Activated CD4-positive, alpha-beta T cell treated with anti-CD3 and anti-CD28 coated beads for 1 hour (primary cell): Measurements from ENCODE around the gene HOXA7.

Source experiments
- DNase-seq: peaks from one replicate; pipeline ENCODE4 v3.0.0-alpha.2; 2020

Gene HOXA7

DNA sequence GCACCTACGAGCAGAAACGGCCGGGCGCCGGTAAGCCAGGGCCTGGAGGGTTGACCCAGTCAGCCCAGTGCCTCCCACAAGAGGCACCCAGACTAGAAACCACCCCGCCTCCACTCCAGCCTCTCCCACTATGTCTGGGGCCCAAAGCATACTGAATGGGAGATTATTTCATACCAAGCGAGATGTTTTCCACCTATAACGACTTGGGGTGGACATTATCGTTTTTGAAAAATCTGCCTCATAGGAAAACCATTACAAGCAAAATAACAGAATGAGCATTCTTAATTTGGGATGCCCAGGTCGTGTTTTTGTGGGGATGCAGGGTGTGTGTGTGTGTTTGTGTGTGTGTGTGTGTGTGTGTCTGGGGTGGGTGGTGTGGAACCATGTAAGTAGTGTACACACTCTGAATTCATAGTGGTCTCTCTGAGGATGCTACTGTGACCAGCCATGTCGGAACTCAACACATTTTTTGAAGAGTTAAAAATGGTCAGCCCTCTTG is 10.5 kb downstream of the HOXA7 start:
- no peak for DNase-seq

DNA sequence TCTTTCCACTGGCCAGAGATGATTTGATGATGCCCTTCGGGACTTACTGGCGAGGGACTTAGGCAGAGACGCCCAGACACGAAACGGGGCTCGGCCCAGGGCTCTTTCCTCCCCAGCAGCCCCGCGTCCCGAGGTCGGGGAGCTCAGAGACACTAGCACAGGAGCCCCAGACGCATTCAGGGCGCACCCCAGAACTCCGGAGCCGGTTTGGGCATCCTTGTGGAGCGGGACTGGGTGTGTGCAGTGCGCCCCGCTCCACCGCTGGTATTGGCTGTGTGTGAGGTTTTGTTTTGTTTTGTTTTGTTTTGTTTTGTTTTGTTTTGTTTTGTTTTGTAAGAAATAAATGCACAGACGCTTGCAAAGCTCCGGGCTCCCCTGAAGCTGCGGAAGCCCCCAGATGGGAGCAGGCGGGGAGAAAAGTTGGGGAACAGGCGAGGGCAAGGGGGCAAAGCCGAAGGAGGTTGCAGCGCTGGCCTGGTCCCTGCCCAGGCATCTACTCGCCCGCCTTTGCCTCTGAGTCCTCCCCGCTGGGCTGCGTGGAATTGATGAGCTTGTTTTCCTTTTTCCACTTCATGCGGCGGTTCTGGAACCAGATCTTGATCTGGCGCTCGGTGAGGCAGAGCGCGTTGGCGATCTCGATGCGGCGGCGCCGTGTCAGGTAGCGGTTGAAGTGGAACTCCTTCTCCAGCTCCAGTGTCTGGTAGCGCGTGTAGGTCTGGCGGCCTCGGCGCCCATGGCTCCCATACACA is 11.1 kb downstream of the HOXA7 start:
- no peak for DNase-seq

DNA sequence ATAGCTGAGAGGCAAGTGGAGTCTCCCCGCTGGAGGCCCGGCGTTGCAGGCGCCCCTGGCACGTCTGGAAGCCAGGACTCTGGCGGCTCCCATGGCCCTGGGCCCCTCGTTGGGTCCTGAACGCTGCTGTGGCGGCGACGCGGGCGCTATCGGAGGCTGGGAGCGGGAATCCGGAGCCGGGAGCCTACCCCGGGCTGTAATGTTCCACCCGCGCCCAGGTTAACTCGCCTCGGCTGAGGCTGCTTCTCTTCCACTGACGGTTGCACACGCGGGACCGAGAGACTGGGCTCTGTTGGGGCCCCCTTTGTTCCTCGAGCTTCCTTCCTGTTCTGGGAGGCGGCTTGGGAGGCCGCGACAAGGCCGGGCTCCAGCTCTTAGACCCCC is 11.7 kb downstream of the HOXA7 start:
- no peak for DNase-seq

DNA sequence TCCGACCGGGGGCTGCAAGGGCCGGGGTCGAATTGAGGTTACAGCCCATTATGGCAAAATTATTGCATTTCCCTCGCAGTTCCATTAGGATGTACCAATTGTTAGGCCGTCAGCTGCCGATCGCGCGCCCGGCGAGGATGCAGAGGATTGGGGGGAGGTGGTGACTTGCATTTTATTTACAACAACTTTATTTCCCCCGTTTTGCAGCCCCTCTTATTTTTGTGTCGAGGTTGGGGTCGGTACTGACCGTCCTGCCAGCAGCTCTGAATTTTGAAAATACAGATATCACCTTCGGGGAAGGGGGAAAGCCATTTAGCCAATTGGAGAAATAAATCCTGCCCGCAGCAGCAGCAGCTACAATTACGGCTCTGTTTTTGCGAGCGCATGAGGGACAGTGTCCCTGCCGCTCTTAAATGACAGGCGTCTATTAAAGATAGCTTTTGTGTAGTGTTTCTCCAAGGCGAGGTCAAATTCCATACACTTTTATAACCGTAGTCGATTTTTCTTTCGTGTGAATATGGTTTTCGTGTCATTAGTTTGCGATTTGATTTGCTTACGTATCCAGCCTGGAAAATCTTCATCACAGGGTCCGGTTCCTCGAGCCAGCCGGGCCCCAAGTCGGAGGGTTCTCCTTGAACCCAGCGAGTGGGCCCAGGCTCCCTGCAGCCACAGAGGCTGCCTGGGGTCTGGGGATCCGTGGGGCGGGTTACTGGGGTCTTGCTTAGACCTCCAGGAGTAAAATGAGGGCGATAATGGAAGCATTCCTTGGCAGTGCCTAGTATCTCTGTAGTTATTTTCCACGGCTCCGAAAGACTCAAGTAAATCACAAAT is 12.3 kb downstream of the HOXA7 start:
- no peak for DNase-seq

DNA sequence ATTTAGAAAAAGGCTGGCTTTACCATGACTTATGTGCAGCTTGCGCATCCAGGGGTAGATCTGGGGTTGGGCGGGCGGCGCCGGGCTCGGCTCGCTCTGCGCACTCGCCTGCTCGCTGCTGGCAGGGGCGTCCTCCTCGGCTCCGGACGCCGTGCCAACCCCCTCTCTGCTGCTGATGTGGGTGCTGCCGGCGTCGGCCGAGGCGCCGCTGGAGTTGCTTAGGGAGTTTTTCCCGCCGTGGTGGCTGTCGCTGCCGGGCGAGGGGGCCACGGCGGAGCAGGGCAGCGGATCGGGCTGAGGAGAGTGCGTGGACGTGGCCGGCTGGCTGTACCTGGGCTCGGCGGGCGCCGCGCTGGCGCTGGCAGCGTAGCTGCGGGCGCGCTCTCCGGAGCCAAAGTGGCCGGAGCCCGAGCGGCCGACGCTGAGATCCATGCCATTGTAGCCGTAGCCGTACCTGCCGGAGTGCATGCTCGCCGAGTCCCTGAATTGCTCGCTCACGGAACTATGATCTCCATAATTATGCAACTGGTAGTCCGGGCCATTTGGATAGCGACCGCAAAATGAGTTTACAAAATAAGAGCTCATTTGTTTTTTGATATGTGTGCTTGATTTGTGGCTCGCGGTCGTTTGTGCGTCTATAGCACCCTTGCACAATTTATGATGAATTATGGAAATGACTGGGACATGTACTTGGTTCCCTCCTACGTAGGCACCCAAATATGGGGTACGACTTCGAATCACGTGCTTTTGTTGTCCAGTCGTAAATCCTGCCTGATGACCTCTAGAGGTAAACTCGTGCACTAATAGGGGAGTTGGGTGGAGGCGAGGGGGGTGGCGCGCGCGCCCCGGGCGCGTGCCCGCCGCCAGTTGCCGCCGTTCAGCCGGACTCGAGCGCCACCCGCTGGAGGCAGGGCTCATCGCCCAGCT is 13.2 kb downstream of the HOXA7 start, which contains the start of gene HOXA5:
HOXA5 (minus strand) TSS at position 659 of the 927 bp plus-strand sequence; CDS start at position 585, 74 bp downstream.
- no peak for DNase-seq

DNA sequence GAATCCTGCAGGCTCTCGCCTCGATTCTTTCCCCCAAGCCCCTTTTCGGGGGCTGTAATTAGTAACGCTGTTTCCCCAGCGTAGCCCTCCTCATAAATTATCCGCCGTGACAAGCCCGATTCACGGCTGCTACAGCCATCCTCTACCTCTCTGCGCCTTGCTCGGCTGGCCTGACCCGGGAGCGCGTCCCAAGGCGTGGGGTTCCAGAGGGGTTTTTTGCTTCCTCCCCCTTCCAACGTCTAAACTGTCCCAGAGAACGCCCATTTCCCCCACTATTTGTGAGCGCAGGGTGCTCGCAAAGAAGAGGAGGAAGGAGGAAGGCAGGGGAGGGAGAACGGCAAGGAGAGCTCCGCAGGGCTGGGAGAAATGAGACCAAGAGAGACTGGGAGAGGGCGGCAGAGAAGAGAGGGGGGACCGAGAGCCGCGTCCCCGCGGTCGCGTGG is 13.9 kb downstream of the HOXA7 start:
- no peak for DNase-seq

DNA sequence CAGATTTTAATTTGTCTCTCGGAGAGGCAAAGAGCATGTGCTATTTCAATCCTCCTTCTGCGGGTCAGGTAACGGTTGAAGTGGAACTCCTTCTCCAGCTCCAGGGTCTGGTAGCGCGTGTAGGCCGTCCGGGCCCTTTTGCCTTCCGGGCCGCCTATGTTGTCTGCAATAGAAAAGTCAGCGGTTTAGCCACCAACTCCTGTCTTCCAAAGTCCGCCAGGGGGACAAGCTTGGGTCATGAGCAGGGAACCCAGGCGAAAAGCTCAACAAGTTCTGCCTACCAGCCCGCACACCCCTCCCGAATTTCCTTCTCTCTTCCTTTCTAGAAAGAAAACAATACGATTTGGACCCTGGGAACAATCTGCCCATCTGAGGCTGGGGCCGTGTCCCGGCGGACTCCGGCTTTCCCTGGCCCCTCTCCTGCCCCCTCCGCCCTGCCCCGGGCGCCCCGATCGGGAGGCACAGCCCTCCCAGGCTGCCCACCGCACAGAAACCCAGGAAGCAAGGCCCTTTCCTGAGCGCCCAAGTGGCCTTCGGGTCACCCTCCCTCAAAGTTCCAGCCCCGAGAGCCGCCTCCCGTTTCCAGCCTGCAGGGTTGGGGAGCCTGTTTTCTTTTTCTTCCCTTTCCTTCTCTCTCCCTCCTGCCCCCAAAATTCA is 14.4 kb downstream of the HOXA7 start:
- DNase-seq: no peak

DNA sequence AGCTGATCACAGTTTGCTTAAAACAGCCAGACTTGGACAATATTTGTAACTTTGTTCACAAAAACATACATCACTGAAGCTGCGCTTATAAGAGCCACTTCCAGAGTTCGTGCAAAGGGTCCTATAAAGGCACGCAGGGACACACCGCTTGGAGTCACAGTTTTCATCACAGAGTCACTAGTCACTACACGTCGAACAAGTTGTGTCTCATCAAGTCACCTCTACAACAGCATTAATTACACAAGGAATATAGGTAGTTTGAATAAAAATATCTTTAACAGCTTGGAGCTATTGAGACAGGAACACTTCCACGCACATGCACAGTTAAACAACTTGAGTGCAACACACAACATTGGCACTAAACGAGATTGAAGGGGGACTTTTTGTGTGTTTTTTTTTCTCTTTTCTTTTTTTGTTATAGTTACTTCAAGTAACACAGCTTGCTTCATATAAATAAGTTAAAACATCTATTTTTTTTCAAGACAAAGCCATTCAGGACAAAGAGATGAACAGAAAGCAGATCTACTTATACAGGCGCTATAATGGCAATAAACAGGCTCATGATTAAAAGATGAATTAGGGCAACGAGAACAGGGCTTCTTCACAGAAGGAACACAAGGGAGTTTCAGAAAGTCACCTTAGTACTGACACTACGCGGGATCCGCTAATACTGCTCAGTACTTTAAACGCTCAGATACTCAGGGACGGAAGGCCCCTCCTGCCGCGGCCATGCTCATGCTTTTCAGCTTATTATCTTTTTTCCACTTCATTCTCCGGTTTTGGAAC is 15.1 kb downstream of the HOXA7 start:
- DNase-seq: no peak

DNA sequence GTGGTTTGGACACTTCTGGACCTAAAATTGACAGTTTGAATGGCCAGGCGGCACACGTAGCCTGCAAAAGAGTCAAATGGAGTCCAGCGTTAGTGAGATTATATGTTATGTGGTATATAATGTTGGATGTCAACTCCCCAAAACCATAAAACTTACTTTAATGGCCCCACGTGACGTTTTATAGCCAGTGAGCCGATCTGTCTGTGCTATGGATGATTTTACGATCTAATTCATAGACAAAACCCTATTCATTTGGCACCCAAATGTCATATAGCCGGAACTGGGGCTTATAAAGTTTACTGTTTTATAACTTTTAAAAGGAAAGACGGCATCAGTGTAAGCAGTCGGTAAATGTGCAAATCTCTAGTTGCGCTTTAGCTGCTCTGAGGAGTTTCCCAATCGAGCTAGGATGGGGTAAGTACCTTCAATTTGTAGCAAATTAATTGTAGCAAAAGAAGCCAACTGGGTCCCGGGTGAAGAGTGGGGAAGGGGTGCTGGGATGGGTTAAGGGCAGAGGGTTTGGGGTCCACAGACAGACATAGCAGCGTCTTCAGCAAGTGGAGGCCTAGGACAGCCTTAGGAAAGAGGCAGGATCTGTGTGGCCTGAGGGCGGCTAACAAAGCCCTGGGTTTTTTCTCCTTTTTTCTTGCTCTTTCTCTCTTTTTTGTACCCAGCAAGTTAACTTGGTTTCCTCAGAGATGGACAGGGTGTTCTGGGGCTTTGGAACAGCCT is 16.2 kb downstream of the HOXA7 start:
- no peak for DNase-seq

DNA sequence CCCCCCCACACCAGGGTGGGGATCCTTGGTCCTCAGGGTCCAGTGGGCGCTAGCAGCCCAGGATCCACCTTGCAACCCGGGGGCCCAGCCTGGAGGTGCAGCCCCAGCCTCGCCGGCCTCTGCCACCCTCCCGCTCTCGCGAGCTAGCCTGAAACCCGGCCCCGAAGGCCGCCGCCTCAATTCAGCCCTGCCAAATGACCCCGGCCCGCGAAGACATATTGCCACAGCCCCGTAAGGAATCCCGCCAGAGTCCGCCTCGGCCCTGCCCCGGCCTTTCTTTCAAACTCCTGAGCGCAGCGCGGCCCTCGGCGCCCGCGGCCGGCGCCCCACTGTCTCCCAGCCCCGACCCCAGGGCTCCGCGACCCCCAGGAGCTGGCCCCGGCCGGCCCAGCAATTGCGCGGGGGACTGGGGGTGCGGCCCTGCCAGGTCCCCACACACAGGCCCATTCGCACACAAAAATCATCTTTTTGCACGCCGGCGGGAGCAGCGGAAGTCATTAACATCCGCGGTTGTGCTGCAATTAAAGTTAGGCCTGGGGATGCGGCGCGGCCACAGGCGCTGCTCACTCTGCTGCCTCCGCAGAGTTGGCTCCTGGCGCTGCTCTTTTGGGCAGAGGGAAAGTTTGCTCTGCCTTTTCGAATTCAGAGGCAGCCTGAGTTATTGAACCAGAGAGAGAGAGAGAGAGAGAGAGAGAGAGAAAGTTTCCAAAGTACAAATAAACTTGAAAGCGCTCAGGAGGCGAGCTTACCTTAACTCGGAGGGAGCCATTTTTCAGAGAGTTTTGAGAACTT is 16.9 kb downstream of the HOXA7 start:
- no peak for DNase-seq

DNA sequence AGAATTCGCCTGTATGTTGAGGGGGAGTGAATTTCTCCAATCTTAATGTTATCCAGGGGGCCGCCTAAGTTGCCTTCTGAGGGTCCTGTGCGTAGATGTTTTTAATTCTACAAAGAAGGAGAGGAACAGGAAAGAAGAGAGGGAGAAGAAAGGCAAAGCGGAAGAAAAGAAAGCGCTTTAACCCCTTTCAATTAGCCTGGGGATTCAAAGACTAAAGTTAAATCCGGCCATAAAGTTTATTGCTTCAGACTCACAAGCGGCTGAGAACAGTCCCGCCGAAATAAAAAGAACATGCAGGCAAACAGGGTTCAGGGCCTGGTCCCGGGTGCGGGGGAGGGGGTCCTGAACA is 17.5 kb downstream of the HOXA7 start:
- no peak for DNase-seq

DNA sequence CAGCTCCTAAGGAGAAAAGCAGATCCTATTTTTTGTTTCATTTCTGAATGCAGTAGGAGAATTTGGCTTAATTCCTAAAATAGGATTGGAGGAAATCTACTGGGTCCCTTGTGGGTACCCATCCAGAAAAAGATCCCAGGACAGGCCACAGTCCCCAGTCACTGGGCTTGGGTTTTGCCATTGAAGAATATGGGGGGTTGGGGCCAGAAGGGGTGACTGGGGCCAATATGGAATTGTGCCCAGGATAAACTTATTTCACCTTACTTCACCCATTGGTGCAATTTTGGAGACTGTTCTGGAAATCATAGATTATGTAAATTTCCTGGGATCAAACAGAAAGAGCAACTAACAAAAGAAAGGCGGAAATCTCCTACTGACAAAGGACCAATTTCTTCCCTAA is 18.0 kb downstream of the HOXA7 start:
- DNase-seq: no peak

DNA sequence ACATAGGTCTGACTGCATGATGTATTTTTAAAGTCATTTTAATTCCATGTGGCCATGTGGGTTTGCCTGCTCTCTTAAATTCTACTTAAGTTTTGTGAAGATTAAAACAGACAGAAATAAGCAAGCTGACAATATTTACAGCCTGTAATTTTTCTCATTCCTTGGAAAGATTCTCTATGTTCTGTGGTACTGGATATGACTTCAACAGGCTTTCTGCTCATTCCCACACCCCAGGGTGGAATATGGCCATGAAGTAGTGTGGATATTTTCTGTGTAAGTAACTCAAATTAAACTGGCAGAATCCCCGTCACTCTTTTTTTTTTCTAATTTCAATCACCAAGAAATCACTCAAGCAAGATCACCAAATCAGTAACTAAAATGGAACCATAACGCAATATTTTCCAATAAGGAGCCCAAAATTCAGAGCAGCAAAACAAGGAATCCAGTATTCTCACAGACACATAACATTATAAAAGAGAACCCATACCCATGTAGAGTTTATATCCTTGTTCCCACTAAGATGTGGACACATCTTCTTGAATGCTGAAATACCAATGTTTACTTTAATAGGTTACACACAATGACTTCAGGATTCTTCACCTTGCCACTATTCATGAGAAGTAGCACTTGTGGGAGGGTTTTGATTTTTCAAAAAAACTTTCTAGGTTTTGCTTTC is 18.7 kb downstream of the HOXA7 start:
- no peak for DNase-seq

DNA sequence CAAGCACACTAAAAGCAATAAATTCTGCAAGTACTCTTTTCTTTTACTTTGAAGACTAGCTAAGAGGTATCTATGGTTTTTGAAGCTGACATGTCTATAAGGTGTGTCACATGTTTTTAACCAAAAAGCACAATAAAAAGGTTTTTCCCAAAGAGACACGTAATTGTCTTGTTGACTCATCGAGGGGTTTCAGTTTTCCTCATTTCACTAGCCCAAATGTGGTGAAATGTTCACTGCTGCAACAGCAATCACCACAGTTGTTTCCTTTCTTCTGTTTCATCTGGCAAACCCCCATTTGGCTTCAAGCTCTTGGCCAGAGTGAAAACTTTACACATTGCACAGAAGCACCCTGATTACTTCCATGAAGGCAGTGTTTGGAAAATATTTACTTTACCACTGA is 22.1 kb downstream of the HOXA7 start:
- no peak for DNase-seq

DNA sequence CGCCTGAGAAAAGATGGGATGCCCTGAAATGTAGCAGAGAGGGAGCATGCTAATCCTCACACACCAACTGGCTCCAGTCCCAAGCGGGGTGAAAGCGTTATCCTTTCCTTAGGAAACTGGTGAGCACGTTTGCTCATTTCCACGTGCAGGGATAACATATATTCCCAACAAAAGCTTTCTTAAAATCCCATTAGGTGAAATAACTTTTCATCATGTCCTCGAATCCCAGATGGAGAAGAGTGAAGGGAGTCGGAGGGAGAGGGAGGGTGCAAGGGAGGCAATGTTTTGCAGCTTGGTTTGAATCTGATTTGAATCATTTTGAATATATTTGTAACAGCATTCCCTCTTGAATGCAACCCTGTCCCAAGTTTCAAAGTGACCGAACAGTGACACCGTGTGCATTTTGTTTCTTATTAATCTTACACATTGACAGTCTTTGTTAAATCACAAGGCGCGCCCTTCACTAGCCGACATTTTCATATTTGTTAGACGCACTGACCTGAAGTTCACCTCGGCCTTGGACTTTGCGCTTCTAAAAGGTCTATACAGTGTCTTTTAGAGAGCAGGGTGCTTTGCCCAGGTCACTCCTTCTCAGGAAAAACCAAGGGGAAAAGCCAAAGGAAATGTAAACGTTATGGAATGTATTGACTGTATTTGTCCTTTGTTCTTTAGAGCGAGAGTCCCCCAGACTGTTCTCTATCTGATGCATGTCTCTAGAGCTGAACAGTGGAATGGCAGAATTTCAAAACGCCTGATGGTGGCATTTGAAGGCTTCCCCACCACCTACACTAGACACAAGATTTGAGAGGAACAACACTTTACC is 22.9 kb downstream of the HOXA7 start:
- no peak for DNase-seq

DNA sequence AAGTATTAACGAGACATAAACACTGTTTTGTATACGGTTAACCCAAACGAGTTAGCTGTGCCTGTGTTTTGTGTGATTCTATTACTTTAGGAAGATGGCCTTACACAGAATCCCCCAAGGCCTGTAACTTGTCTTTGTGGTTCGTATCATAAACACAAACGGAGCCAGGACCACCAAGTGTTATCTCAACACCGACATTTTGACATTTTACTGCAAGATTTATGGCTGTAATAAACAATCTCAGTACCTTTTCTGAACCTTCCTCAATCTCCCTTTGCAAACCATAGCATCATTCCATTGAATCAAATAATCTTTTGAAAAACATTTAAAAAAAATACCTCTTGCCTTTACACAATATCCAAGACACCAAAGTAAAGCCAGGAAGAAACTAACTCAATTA is 23.5 kb downstream of the HOXA7 start:
- no peak for DNase-seq

DNA sequence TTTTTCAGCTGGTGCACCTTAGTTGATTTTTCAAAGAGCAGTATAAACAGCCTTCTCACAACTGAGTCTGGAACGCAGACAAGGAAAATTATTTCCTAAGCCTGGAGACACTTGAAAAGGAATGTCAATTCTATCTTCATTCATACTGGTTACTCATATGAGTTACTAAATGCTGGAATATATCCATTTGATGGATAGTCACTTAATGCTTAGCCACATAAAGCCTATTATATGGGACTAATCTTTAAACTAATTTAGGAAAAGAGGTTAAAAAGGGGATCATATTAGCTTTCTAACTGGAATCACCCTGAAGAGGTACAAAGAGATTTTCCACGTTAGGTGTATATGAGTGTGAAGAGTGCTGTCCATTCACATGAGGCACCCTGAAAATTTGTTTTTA is 24.3 kb downstream of the HOXA7 start:
- no peak for DNase-seq

DNA sequence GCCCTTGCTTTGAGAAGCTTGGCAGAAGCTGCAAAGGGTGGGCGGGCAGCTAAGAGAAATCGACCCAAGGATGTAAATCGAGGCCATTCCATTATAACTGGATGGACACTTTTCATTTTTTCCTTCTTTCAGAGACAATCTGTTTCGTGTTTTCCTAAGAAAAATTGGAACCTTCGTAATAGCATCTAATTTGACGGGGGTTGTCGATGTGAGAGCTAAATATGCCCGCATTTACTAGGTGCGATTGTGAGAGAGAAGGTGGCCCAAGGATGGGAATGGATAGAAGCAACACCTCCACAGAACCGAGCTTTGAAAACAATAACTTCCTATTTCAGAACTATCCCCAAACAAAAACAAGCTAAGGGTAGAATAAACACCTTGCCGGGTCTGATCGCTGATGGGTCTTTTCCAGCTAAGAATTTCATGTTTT is 25.1 kb downstream of the HOXA7 start:
- no peak for DNase-seq
